ENCODE data around the gene ENO3.
"Not testable (repeated sequence)": the region's sequence is repeated elsewhere in the genome, so short reads cannot be mapped to it uniquely, and the experiment has no call there.

The ENO3 gene

GRCh38 chr17:4908301-4908700 lies 42.6 kb upstream of the ENO3 start:
- no peak overlapping the region for H3K27ac ChIP-seq
- TF ChIP-seq CTCF (IDR thresholded peaks at IDR 0.05) = no peak

GRCh38 chr17:4908711-4909496 lies 42.0 kb upstream of the ENO3 start:
- peak; percentile 86 for TF ChIP-seq CTCF (IDR thresholded peaks at IDR 0.05)
- H2AFZ ChIP-seq = peak overlapping the region; percentile 90
- H3K9ac ChIP-seq = no peak overlapping the region
- H3K9me3 ChIP-seq (ENCODE audit: control insufficient read depth, low read length) = no peaks in the 10 kb centered on the region
- peak overlapping the region; percentile 27 for H3K27ac ChIP-seq
- peaks cover 7% of the 10 kb centered on the region for H3K4me1 ChIP-seq
- H3K4me3 ChIP-seq (ENCODE audit: low read depth, low read length) = peak overlapping the region; percentile 37
- no peaks in the 10 kb centered on the region for H3K36me3 ChIP-seq (ENCODE audit: control insufficient read depth, insufficient read depth, low read length)
- no peaks in the 10 kb centered on the region for H3K27me3 ChIP-seq (ENCODE audit: control insufficient read depth, insufficient read depth, low read length)
- no peak overlapping the region for H3K4me2 ChIP-seq (ENCODE audit: low read length)
- no peaks in the 10 kb centered on the region for H3K79me2 ChIP-seq

More at GRCh38 chr17:4908301-4908700, 42.6 kb upstream of the ENO3 start:
- Histone ChIP-seq H3K9ac (no peak overlapping the region), H3K36me3 (ENCODE audit: control insufficient read depth, insufficient read depth, low read length) (no peaks in the 10 kb centered on the region), H3K4me2 (ENCODE audit: low read length) (no peak overlapping the region), H3K4me1 (peaks cover 9% of the 10 kb centered on the region), H3K27me3 (ENCODE audit: control insufficient read depth, insufficient read depth, low read length) (no peaks in the 10 kb centered on the region), H2AFZ (no peak overlapping the region), H3K9me3 (ENCODE audit: control insufficient read depth, low read length) (no peaks in the 10 kb centered on the region), H3K4me3 (ENCODE audit: low read depth, low read length) (no peak overlapping the region), H3K79me2 (no peaks in the 10 kb centered on the region)

- no peaks in the 10 kb centered on the region for H3K9me3 ChIP-seq (ENCODE audit: control insufficient read depth, low read length)
- H2AFZ ChIP-seq = no peak overlapping the region
- no peak overlapping the region for H3K4me3 ChIP-seq (ENCODE audit: low read depth, low read length)
- H3K27me3 ChIP-seq (ENCODE audit: control insufficient read depth, insufficient read depth, low read length) = no peaks in the 10 kb centered on the region
- H3K9ac ChIP-seq = no peak overlapping the region
- TF ChIP-seq CTCF (IDR thresholded peaks at IDR 0.05) = no peak
- H3K36me3 ChIP-seq (ENCODE audit: control insufficient read depth, insufficient read depth, low read length) = no peaks in the 10 kb centered on the region
- peaks cover 5% of the 10 kb centered on the region for H3K4me1 ChIP-seq
- H3K4me2 ChIP-seq (ENCODE audit: low read length) = no peak overlapping the region
- no peak overlapping the region for H3K27ac ChIP-seq
- no peaks in the 10 kb centered on the region for H3K79me2 ChIP-seq
Observed at GRCh38 chr17:4913994-4914393, 36.9 kb upstream of the ENO3 start.

- H3K4me3 ChIP-seq (ENCODE audit: low read depth, low read length); H3K4me2 ChIP-seq (ENCODE audit: low read length); H3K36me3 ChIP-seq (ENCODE audit: control insufficient read depth, insufficient read depth, low read length); H3K9ac ChIP-seq; H3K79me2 ChIP-seq; H3K4me1 ChIP-seq; H3K27me3 ChIP-seq (ENCODE audit: control insufficient read depth, insufficient read depth, low read length); H3K27ac ChIP-seq; H2AFZ ChIP-seq; H3K9me3 ChIP-seq (ENCODE audit: control insufficient read depth, low read length): not testable (repeated sequence)
Observed at GRCh38 chr17:4914551-4914950, 36.4 kb upstream of the ENO3 start.

- no peak for TF ChIP-seq CTCF (IDR thresholded peaks at IDR 0.05)
- Histone ChIP-seq H2AFZ (no peak overlapping the region), H3K79me2 (no peaks in the 10 kb centered on the region), H3K36me3 (ENCODE audit: control insufficient read depth, insufficient read depth, low read length) (no peaks in the 10 kb centered on the region), H3K9ac (no peak overlapping the region), H3K9me3 (ENCODE audit: control insufficient read depth, low read length) (no peaks in the 10 kb centered on the region), H3K4me1 (no peaks in the 10 kb centered on the region), H3K27me3 (ENCODE audit: control insufficient read depth, insufficient read depth, low read length) (no peaks in the 10 kb centered on the region), H3K4me3 (ENCODE audit: low read depth, low read length) (no peak overlapping the region), H3K4me2 (ENCODE audit: low read length) (no peak overlapping the region), H3K27ac (no peak overlapping the region)
Observed at GRCh38 chr17:4919511-4920047, 31.3 kb upstream of the ENO3 start.
